Natural killer cell (primary cell): ENCODE data around the gene HTRA3. TPM values are rescaled to one million over a fixed set of nuclear protein-coding genes. Genes with fewer than 3 reads are reported as not detected.

Source experiments
- ATAC-seq, 3 donors: fragments of 150-1000 bp in 2 of 3; fragments of 200-7000 bp in 1 of 3; cut with Tn5 transposase; 1 replicate in 1 of 3; 2 replicates in 2 of 3; pipeline ENCODE4 v1.10.0; 2021; ENCODE audit warnings: mild to moderate bottlenecking in 2 of 3, moderate library complexity in 2 of 3
- DNase-seq, 2 donors: peaks; one replicate each; pipeline versions ENCODE4 v3.0.0 to v3.0.0-alpha.2; 2013 to 2021; ENCODE audit warnings: mixed read lengths in 1 of 2
- H3K27ac ChIP-seq: one replicate; pipeline ENCODE4 v1.5.1; 2013; ENCODE audit warnings: mild to moderate bottlenecking, low read length
- H3K27me3 ChIP-seq: one replicate; pipeline ENCODE4 v1.6.1; 2013; ENCODE audit warnings: low read length; ENCODE audit not compliant: control insufficient read depth, insufficient read depth
- H3K36me3 ChIP-seq: one replicate; pipeline ENCODE4 v1.6.1; 2013; ENCODE audit warnings: low read length; ENCODE audit not compliant: control insufficient read depth, insufficient read depth
- H3K4me1 ChIP-seq: one replicate; pipeline ENCODE4 v1.6.1; 2013; ENCODE audit warnings: low read length; ENCODE audit not compliant: control insufficient read depth, insufficient read depth
- H3K4me3 ChIP-seq: one replicate; pipeline ENCODE4 v1.5.1; 2013; ENCODE audit warnings: low read length
- H3K9me3 ChIP-seq: one replicate; pipeline ENCODE4 v1.6.1; 2013; ENCODE audit warnings: low read length; ENCODE audit not compliant: control insufficient read depth, insufficient read depth
- H3K27ac Mint-ChIP-seq, 2 donors: one replicate each; pipeline ENCODE4 v1.8.0; 2022; ENCODE audit warnings: mild to moderate bottlenecking in 2 of 2, mixed read lengths in 2 of 2, moderate library complexity in 1 of 2
- H3K27me3 Mint-ChIP-seq, 2 donors: one replicate each; pipeline ENCODE4 v1.8.0; 2022; ENCODE audit warnings: low read depth in 2 of 2, mixed read lengths in 2 of 2
- H3K36me3 Mint-ChIP-seq: one replicate; pipeline ENCODE4 v1.8.0; 2022; ENCODE audit warnings: mixed read lengths
- H3K4me1 Mint-ChIP-seq, 2 donors: one replicate each; pipeline ENCODE4 v1.8.0; 2022; ENCODE audit warnings: mixed read lengths in 2 of 2
- H3K4me3 Mint-ChIP-seq: one replicate; pipeline ENCODE4 v1.8.0; 2022; ENCODE audit warnings: mild to moderate bottlenecking, moderate library complexity, mixed read lengths
- H3K9me3 Mint-ChIP-seq, 2 donors: one replicate each; pipeline ENCODE4 v1.8.0; 2022; ENCODE audit warnings: mixed read lengths in 2 of 2
- CTCF ChIP-seq: fragments of 200-600 bp; IDR thresholded peaks from one replicate; pipeline ENCODE4 v1.8.0; 2022; ENCODE audit warnings: antibody characterized with exemption
- WGBS: methylation state at CpG from one replicate; pipeline ENCODE4 v1.1.7; 2013; ENCODE audit warnings: missing lambda C conversion rate; ENCODE audit not compliant: insufficient coverage; 5-methylcytosine and 5-hydroxymethylcytosine counted together
- intact Hi-C: fragments of 100-400 bp; cut with micrococcal nuclease; formaldehyde crosslinking; loops from one replicate; pipeline ENCODE4 v1.14.2; 2022
- total RNA-seq, 4 donors: library from RNA; stranded (reverse); fragments of 120-200 nt in 1 of 4; gene quantifications; one replicate each; pipeline versions ENCODE4 v1.2.3 to v1.2.4, GENCODE V29; 2013 to 2022

Gene HTRA3
- total RNA-seq, 3 donors from 2014 or later (not counting 1 experiment from before 2014, with no cell fraction given), result not detected

DNA sequence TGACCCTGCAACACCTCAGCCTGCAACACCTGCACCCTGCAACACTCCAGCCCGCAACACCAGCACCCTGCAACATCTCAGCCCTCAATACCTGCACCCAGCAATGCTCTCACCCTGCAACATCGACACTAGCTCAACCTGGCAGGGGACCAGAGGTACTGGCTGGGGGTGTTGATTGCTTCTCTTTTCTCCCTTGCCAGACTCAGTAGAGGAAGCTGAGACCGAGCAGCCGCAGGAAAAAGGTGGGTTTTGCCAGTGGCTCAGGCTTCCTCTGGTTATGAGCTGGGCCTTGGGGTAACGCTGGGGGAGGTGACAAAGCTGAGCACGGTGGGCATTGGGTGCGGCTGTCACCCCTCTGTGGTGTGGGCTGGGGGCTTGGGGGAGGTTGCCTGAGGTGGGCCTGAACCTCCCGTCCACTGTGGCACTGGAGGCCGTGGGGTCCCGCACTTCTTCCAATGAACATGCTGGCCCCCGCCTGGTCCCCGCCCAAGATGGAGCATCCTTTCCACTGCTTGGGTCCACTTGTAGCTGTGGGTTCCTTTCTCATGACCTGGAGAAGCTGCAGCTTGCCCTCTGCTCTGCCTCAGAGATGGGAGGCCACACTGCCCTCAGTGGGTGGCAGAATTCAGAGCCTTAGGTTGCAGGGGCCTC lies 44.5 kb upstream of the HTRA3 start:
- Histone ChIP-seq H3K9me3 (no peaks in the 10 kb centered on the region), H3K4me1 (peaks cover 49% of the 10 kb centered on the region), H3K4me3 (no peak overlapping the region), H3K36me3 (peaks cover 31% of the 10 kb centered on the region), H3K27ac (no peak overlapping the region), H3K27me3 (no peaks in the 10 kb centered on the region)
- no peaks in the 10 kb centered on the region for H3K27me3 Mint-ChIP-seq
- no peak overlapping the region for H3K27ac Mint-ChIP-seq
- ATAC-seq, result no peak
- intact Hi-C loops, result no loop called here
- no peaks in the 10 kb centered on the region for H3K36me3 Mint-ChIP-seq
- no peak overlapping the region for H3K4me3 Mint-ChIP-seq
- no peak for TF ChIP-seq CTCF
- peaks cover 0 to 15% of the 10 kb centered on the region in 2 donors for H3K4me1 Mint-ChIP-seq
- no peaks in the 10 kb centered on the region for H3K9me3 Mint-ChIP-seq
- no peak for DNase-seq
- whole genome bisulfite sequencing, result 36% methylated on average over 12 of the region's 12 CpGs

- Mint-ChIP-seq H3K27ac (no peak overlapping the region), H3K36me3 (no peaks in the 10 kb centered on the region), H3K9me3 (no peaks in the 10 kb centered on the region), H3K4me3 (no peak overlapping the region), H3K27me3 (no peaks in the 10 kb centered on the region), H3K4me1 (peaks cover 0 to 12% of the 10 kb centered on the region in 2 donors)
- Histone ChIP-seq H3K4me3 (no peak overlapping the region), H3K9me3 (no peaks in the 10 kb centered on the region), H3K36me3 (peaks cover 25% of the 10 kb centered on the region), H3K4me1 (peaks cover 41% of the 10 kb centered on the region), H3K27me3 (no peaks in the 10 kb centered on the region), H3K27ac (no peak overlapping the region)
- TF ChIP-seq CTCF, result no peak
- no peak for DNase-seq
- ATAC-seq, result no peak
- 94% methylated on average over 9 of the region's 10 CpGs for WGBS
- intact Hi-C loops, result no loop called here
Measured at GRCh38 chr4:8225706-8226443, 43.7 kb upstream of the HTRA3 start.

DNA sequence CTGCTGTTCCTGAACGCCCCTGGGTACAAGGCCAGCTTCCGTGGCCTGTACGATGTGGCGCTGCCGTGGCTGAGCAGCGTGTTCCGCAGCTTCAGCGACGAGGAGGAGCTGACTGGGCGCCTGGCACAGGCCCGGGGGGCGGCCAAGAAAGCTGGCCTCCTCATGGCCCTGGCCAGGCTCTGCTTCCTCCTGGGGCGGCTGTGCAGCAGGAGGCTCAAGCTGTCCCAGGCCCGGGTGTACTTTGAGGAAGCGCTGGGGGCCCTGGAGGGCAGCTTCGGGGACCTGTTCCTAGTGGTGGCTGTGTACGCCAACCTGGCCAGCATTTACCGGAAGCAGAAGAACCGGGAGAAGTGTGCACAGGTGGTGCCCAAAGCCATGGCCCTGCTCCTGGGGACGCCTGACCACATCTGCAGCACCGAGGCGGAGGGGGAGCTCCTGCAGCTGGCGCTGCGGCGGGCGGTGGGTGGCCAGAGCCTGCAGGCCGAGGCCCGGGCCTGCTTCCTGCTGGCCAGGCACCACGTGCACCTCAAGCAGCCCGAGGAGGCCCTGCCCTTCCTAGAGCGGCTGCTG lies 42.3 kb upstream of the HTRA3 start:
- Mint-ChIP-seq H3K36me3 (no peaks in the 10 kb centered on the region), H3K27ac (no peak overlapping the region), H3K4me3 (no peak overlapping the region), H3K9me3 (no peaks in the 10 kb centered on the region), H3K4me1 (peaks cover 0 to 12% of the 10 kb centered on the region in 2 donors), H3K27me3 (no peaks in the 10 kb centered on the region)
- intact Hi-C loops, result no loop called here
- Histone ChIP-seq H3K36me3 (peaks cover 25% of the 10 kb centered on the region), H3K27ac (no peak overlapping the region), H3K4me3 (no peak overlapping the region), H3K4me1 (peaks cover 39% of the 10 kb centered on the region), H3K27me3 (no peaks in the 10 kb centered on the region), H3K9me3 (no peaks in the 10 kb centered on the region)
- no peak for DNase-seq
- ATAC-seq, result no peak
- 60% methylated on average over 31 of the region's 31 CpGs for WGBS
- TF ChIP-seq CTCF, result no peak
